ENCODE measurements around the gene MMP24OS.

DNA sequence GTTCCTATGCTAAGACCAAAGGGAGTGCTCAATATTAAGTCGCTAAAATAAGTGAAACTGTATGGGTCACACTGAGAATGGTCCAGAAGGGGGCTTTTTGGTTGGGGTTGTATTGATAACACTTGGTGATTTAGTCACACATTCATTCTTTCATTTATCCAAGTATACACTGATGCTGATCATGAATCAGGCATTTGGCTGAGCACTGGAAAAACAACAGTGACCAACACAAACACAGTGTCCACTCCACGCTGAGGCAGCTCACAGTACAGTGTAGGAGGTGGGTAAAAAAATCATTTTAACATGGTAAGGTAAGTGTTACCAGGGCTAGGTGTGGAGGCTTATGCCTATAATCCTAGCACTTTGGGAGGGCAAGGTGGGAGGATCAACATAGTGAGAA lies 23.5 kb upstream of the MMP24OS start:
- TF ChIP-seq POLR2A (IDR thresholded peaks at IDR 0.05): no peak
- no peak for TF ChIP-seq CTCF (IDR thresholded peaks at IDR 0.05)
- TF ChIP-seq POLR2AphosphoS5 (IDR thresholded peaks at IDR 0.05): no peak

Measured in breast epithelium (tissue), 3 donors.